ENCODE data around the gene DISP2.

DISP2 gene

GRCh38 chr15:40428185-40428584 lies 70.2 kb downstream of the DISP2 start:
- DNase-seq, result no peak

Measured in left hindlimb (tissue), 1 donor.